ENCODE data around the gene SPINK2. TPM values are rescaled to one million over a fixed set of nuclear protein-coding genes. Genes with fewer than 3 reads are reported as not detected.

SPINK2 gene, protein sequence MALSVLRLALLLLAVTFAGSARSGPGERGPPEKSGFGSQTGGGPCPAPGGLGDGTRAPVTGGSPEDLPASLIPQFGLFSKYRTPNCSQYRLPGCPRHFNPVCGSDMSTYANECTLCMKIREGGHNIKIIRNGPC
- total RNA-seq (2016; rRNA removed; fragmentation: Illumina TruSeq; extraction: Trizol) (not detected in 2 replicates), polyA plus RNA-seq (2011; rRNA removed) (not detected in 2 replicates), polyA minus RNA-seq (2011; rRNA and poly(A)+ RNA removed; ENCODE audit: low replicate concordance) (not detected in 2 replicates), Bru-seq, nascent RNA (not detected), BruChase-seq, experiment 1, labeled RNA remaining after a 6-hour chase (not detected), BruChase-seq, experiment 2, labeled RNA remaining after a 2-hour chase (not detected)
- not detected in 2 replicates for total RNA-seq (2016; cell fraction: cytosol; rRNA removed; fragmentation: Illumina TruSeq; extraction: Trizol; ENCODE audit: low read depth)
- not detected in 2 replicates for total RNA-seq (2016; cell fraction: insoluble cytoplasmic fraction; rRNA removed; fragmentation: Illumina TruSeq; extraction: Trizol)
- not detected in 2 replicates for total RNA-seq (2016; cell fraction: membrane; rRNA removed; fragmentation: Illumina TruSeq; extraction: Trizol)
- total RNA-seq (2016; cell fraction: nucleus; rRNA removed; fragmentation: Illumina TruSeq; extraction: Trizol), result not detected in 2 replicates
- polyA plus RNA-seq (2011; cell fraction: cytosol; rRNA removed), result not detected in 2 replicates
- not detected in 2 replicates for polyA plus RNA-seq (2011; cell fraction: nucleus; rRNA removed)
- polyA plus RNA-seq (2012), result not detected in 2 replicates
- not detected in 2 replicates for polyA plus RNA-seq (2016; cell fraction: cytosol; fragmentation: Illumina TruSeq; extraction: Trizol; ENCODE audit: low read depth)
- not detected in 2 replicates for polyA plus RNA-seq (2016; cell fraction: insoluble cytoplasmic fraction; fragmentation: Illumina TruSeq; extraction: Trizol; ENCODE audit: low read depth)
- polyA plus RNA-seq (2016; cell fraction: membrane; fragmentation: Illumina TruSeq; extraction: Trizol; ENCODE audit: low read depth), result not detected in 2 replicates
- not detected in 2 replicates for polyA plus RNA-seq (2016; cell fraction: nucleus; fragmentation: Illumina TruSeq; extraction: Trizol; ENCODE audit: insufficient read depth, low read depth)
- polyA minus RNA-seq (2011; cell fraction: cytosol; rRNA and poly(A)+ RNA removed), result not detected in 2 replicates
- not detected in 2 replicates for polyA minus RNA-seq (2011; cell fraction: nucleus; rRNA and poly(A)+ RNA removed)
- long read RNA-seq, experiment 1, result 0 reads
- long read RNA-seq, experiment 2, result 0 reads

DNA sequence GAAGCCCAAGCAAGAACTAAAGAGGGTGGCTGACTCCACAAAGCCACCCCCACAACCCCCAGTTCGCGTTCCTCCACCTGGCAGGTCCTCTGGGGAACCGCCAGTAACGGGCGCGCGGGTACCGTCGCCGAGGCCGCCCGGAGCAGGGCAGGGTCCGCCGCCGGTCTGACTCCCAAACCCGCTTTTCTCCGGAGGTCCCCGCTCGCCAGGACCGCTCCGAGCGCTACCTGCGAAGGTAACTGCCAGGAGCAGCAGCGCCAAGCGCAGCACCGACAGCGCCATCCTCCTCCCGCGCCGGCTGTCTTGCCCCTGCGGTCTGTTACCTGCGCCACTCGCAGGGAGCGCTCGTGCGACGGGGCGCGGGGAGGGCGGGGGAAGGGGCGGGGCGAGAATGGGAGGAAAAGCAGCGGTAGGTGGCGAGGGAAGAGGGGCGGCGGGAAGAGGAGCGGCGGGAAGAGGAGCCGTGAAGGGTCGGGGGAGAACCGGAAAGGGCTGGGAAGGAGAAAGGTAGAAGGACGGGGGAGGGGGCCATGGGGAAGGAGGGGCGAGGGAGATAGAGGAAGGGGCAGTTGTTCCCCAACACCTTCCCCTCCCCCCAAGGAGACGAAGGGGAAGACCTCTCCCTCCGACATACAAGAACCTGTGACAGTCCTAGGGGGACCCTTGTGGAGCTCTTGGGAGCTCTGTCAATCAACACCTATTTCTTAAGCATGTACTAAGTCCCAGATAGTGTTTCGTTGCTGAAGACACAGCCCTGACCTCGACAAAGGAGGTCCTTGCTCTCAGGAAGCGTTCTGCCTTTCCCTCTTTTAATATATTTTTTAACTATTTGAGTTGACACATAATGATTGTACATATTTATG, at the start of gene SPINK2:
Gene SPINK2, minus strand, starts transcription at position 321 of the 863 bp plus-strand sequence. Its CDS starts 39 bp downstream, at position 282.
- intact Hi-C loops (cut with micrococcal nuclease; ENCODE audit: unreplicated experiment) (no loop called here), in situ Hi-C loops (cut with HindIII; ENCODE audit: extremely low pct_ligation_motif_present, low pct_unique_long_range_greater_than_20kb) (no loop called here)
- peak within 1 kb of the TSS; percentile 66 for H3K4me2 ChIP-seq (ENCODE audit: low read depth, low read length)
- no TSS peak for BruUV-seq (replicated peaks)
- peak within 1 kb of the TSS in 2 of 3 experiments; percentile 22 to 61; a peak in 2 of 6 replicates for H3K4me3 ChIP-seq (replicated peaks in 1 of 3; ENCODE audit: insufficient read depth in 1 of 3, low read depth in 2 of 3, low read length in 3 of 3)
- H3K27ac ChIP-seq (ENCODE audit: extremely low read length, insufficient read depth, low read length), result no peak within 1 kb of the TSS
- peaks cover 5 to 37% of the 10 kb centered on the region in 2 experiments; a peak in 4 of 5 replicates for H3K27me3 ChIP-seq (ENCODE audit: control insufficient read depth in 1 of 2, insufficient read depth in 2 of 2, low read length in 2 of 2)
- no peak for FAIRE-seq
- no peak for DNase-seq (ENCODE audit: low spot score)
- no peaks in the 10 kb centered on the region for H3K9me3 ChIP-seq (ENCODE audit: low read length)
- POLR2A ChIA-PET, result no interaction called here
- WGBS (ENCODE audit: low lambda C conversion rate), result 7% methylated on average over 48 of the region's 58 CpGs
- no peak within 1 kb of the TSS for H2AFZ ChIP-seq (ENCODE audit: low read length)
- CTCF ChIA-PET (ENCODE audit: low intra/inter-chr PET ratio, low total read pairs), result no interaction called here
- no peak within 1 kb of the TSS for H3K9ac ChIP-seq (ENCODE audit: insufficient read depth, low read depth, low read length)
- no peaks in the 10 kb centered on the region for H3K79me2 ChIP-seq (ENCODE audit: insufficient read depth, low read length)
- ATAC-seq, result peak; percentile 98
- H3K36me3 ChIP-seq (replicated peaks in 1 of 2; ENCODE audit: control insufficient read depth in 1 of 2, insufficient read depth in 2 of 2, low read length in 2 of 2), result no peaks in the 10 kb centered on the region
- no peaks in the 10 kb centered on the region for H4K20me1 ChIP-seq (ENCODE audit: insufficient read depth, low read length)
- H3K4me1 ChIP-seq (ENCODE audit: insufficient read depth, low read length), result no peaks in the 10 kb centered on the region
- TF ChIP-seq, protein P1, sequence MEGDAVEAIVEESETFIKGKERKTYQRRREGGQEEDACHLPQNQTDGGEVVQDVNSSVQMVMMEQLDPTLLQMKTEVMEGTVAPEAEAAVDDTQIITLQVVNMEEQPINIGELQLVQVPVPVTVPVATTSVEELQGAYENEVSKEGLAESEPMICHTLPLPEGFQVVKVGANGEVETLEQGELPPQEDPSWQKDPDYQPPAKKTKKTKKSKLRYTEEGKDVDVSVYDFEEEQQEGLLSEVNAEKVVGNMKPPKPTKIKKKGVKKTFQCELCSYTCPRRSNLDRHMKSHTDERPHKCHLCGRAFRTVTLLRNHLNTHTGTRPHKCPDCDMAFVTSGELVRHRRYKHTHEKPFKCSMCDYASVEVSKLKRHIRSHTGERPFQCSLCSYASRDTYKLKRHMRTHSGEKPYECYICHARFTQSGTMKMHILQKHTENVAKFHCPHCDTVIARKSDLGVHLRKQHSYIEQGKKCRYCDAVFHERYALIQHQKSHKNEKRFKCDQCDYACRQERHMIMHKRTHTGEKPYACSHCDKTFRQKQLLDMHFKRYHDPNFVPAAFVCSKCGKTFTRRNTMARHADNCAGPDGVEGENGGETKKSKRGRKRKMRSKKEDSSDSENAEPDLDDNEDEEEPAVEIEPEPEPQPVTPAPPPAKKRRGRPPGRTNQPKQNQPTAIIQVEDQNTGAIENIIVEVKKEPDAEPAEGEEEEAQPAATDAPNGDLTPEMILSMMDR (CRISPR knock-in tag; IDR thresholded peaks at IDR 0.05), result peak; percentile 46
- TF ChIP-seq, protein P2, sequence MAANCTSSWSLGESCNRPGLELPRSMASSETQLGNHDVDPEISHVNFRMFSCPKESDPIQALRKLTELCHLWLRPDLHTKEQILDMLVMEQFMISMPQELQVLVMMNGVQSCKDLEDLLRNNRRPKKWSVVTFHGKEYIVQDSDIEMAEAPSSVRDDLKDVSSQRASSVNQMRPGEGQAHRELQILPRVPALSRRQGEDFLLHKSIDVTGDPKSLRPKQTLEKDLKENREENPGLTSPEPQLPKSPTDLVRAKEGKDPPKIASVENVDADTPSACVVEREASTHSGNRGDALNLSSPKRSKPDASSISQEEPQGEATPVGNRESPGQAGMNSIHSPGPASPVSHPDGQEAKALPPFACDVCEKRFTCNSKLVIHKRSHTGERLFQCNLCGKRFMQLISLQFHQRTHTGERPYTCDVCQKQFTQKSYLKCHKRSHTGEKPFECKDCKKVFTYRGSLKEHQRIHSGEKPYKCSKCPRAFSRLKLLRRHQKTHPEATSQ (CRISPR knock-in tag; IDR thresholded peaks at IDR 0.05; ENCODE audit: borderline replicate concordance), result no peak
- TF ChIP-seq KDM2A (CRISPR knock-in tag; IDR thresholded peaks at IDR 0.05; ENCODE audit: borderline replicate concordance, low read depth) (no peak), HNRNPLL (IDR thresholded peaks at IDR 0.05; ENCODE audit: low read depth, low read length, poor library complexity, severe bottlenecking) (peak; percentile 52)
- TF ChIP-seq, protein P3, sequence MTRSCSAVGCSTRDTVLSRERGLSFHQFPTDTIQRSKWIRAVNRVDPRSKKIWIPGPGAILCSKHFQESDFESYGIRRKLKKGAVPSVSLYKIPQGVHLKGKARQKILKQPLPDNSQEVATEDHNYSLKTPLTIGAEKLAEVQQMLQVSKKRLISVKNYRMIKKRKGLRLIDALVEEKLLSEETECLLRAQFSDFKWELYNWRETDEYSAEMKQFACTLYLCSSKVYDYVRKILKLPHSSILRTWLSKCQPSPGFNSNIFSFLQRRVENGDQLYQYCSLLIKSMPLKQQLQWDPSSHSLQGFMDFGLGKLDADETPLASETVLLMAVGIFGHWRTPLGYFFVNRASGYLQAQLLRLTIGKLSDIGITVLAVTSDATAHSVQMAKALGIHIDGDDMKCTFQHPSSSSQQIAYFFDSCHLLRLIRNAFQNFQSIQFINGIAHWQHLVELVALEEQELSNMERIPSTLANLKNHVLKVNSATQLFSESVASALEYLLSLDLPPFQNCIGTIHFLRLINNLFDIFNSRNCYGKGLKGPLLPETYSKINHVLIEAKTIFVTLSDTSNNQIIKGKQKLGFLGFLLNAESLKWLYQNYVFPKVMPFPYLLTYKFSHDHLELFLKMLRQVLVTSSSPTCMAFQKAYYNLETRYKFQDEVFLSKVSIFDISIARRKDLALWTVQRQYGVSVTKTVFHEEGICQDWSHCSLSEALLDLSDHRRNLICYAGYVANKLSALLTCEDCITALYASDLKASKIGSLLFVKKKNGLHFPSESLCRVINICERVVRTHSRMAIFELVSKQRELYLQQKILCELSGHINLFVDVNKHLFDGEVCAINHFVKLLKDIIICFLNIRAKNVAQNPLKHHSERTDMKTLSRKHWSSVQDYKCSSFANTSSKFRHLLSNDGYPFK (CRISPR knock-in tag; IDR thresholded peaks at IDR 0.05; ENCODE audit: borderline replicate concordance), result 0 out of 2 replicates have a peak, but pooled peaks have one; percentile 17
- TF ChIP-seq, protein P4, sequence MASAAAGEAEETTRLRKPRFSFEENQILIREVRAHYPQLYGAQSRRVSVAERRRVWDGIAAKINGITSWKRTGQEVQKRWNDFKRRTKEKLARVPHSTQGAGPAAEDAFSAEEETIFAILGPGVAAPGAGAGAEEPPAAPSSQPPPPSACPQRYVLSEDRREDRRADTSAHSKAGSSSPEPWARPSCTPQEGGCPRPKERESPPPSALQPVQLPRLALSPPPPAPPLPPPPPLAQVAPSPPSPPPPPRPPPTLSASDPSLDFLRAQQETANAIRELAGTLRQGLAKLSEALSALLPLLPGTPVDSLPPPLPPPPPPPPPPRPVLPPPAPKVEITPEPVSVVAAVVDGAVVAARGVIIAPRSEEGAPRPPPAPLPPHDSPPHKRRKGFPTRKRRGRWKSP (CRISPR knock-in tag; IDR thresholded peaks at IDR 0.05), result peak; percentile 97
